HEK293T (cell line): ENCODE results near the gene H1-8.

Experiments
- BHLHE40 ChIP-seq: fragments of 450-650 bp; IDR thresholded peaks from 2 replicates; pipeline ENCODE4 v1.6.1; 2016; ENCODE audit warnings: mild to moderate bottlenecking, moderate library complexity, borderline replicate concordance
- FOXA1 ChIP-seq: fragments of 450-650 bp; IDR thresholded peaks from 2 replicates; pipeline ENCODE4 v1.6.1; 2016; ENCODE audit warnings: mild to moderate bottlenecking
- SP1 ChIP-seq: fragments of 450-650 bp; IDR thresholded peaks from 2 replicates; pipeline ENCODE4 v1.6.1; 2017

DNA sequence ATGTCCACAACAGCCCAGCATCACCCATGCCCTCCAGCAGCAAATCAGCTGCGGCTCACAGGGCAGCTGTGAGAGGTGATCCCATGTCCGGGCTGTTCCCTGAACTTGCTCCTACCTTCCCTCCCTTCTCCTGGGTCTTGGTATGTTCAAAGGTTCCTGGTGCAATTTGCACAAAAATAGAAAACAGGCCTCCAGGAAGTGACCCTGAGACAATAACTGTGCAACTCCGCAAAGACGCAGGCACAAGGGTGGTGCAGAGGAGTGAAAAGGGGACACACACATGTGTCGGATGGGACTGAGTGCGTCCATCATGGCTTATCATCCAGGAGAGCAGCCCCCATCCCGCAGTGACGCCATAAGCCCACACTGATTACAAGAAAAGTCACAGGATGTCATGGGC is 47.2 kb downstream of the H1-8 start:
- TF ChIP-seq BHLHE40 (no peak), SP1 (no peak), FOXA1 (no peak)
